Caco-2 (cell line): ENCODE results near the gene F8A2. TPM values are rescaled to one million over a fixed set of nuclear protein-coding genes. Genes with fewer than 3 reads are reported as not detected.

Experiments
- microRNA-seq: library from miRNA; unstranded; fragments of <30 nt; microRNA quantifications from one replicate; pipeline ENCODE4 v1.2.0, GENCODE V29; 2022
- total RNA-seq: library from RNA; stranded (reverse); gene quantifications from 2 replicates; pipeline ENCODE4 v1.2.3, GENCODE V29; 2022

The F8A2 gene
- total RNA-seq, 1 experiment from 2014 or later = not detected

Small RNAs within 50 kb of the gene (microRNA-seq; reads per million reads assigned to microRNA genes)
- not detected for gene MIR1184-2

Other genes with a start within 250 kb of the F8A2 start
- gene VBP1, start 165.6 kb upstream of the F8A2 start, total RNA-seq = 54.8 and 56.8 TPM in 2 replicates
- gene RAB39B, start 117.6 kb upstream of the F8A2 start, total RNA-seq = 0.18 and 0.23 TPM in 2 replicates
- not detected in 2 replicates for gene CLIC2, start 47.5 kb upstream of the F8A2 start, total RNA-seq
- gene F8A3, start 76.5 kb downstream of the F8A2 start, total RNA-seq = 7.5 and 8.5 TPM in 2 replicates
- gene SPRY3, start 230.5 kb downstream of the F8A2 start, total RNA-seq = 0.16 and 0.28 TPM in 2 replicates
- gene TMLHE, start 230.9 kb downstream of the F8A2 start, total RNA-seq = 12.4 and 14.0 TPM in 2 replicates